Fibroblast of the aortic adventitia (primary cell): ENCODE results near the gene NPFFR2. TPM values are rescaled to one million over a fixed set of nuclear protein-coding genes. Genes with fewer than 3 reads are reported as not detected.

ENCODE experiments used
- DNase-seq: peaks from one replicate; pipeline ENCODE4 v3.0.0-alpha.2; 2010; ENCODE audit warnings: low read depth
- H3K4me3 ChIP-seq: 2 replicates; pipeline ENCODE4 v1.5.1; 2011; ENCODE audit warnings: low read depth, mild to moderate bottlenecking, control low read depth, low read length, moderate library complexity
- CTCF ChIP-seq: IDR thresholded peaks from 2 replicates; pipeline ENCODE4 v1.5.1; 2011; ENCODE audit warnings: mild to moderate bottlenecking, low read length, control low read depth, inconsistent platforms; ENCODE audit not compliant: insufficient read depth
- total RNA-seq: library from RNA; depleted of rRNA; stranded (reverse); fragments of >200 nt; gene quantifications from 2 replicates; pipeline ENCODE4 v1.2.3, GENCODE V29; 2012; ENCODE audit warnings: low replicate concordance

The NPFFR2 gene
- total RNA-seq, 1 donor = not detected

DNA sequence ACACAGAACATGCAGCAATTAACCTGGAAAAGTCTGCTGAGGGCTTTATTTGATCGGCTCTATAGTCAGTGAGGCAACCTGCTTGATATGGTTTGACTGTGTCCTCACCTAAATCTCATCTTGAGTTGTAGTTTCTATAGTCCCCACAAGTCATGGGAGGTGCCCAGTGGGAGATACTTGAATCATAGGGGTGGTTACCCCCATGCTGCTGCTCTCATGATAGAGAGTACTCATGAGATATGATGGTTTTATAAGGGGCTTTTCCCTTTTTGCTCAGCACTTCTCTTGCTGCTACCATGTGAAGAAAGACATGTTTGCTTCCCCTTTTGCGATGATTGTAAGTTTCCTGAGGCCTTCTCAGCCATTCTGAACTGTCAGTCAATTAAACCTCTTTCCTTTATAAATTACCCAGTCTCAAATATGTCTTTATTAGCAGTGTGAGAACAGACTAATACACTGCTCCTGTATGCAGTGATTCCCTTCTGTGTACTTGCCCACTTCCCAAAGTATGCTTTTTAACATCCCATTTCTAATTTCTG, 78.2 kb downstream of the NPFFR2 start:
- DNase-seq = no peak
- TF ChIP-seq CTCF = no peak
- H3K4me3 ChIP-seq = no peak overlapping the region

DNA sequence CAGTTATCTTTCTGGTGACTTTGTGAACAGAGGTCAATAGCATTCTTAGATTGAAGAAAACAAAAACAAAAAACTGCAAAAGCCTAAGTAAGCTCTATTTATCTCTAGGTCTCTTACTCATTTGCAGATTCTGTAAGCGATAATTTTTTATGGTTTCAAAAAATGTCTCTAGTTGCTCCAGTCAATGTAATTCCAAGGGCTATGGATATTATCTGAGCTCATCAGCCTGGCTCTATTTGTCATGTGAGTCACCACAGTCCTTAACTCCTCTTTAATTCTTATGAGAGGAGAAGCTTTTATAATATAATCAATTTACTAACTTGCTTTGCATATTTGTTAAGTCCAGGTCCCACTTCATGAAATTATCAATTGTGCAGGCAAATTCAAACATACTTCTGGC, 79.1 kb downstream of the NPFFR2 start:
- no peak for DNase-seq
- no peak for TF ChIP-seq CTCF
- H3K4me3 ChIP-seq = no peak overlapping the region

DNA sequence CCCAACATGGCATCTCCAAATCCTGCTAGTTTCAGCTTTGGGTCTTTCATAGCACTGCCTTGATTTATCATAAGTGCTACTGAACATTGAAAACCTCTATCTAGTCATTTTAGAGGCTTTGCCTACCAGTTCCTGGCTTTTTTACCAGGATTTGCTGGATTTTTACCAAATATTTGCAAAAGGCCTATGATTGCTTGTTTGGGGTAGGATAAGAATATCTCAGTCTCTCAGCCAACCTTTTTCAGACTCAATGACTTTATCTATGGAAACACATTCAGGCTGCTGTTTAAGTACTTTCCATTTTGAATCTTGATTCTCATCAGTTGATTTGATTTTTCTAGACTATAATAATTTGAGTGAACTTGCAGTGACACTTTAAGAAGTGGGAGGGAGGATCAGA, 80.1 kb downstream of the NPFFR2 start:
- no peak for DNase-seq
- no peak for TF ChIP-seq CTCF
- no peak overlapping the region for H3K4me3 ChIP-seq

DNA sequence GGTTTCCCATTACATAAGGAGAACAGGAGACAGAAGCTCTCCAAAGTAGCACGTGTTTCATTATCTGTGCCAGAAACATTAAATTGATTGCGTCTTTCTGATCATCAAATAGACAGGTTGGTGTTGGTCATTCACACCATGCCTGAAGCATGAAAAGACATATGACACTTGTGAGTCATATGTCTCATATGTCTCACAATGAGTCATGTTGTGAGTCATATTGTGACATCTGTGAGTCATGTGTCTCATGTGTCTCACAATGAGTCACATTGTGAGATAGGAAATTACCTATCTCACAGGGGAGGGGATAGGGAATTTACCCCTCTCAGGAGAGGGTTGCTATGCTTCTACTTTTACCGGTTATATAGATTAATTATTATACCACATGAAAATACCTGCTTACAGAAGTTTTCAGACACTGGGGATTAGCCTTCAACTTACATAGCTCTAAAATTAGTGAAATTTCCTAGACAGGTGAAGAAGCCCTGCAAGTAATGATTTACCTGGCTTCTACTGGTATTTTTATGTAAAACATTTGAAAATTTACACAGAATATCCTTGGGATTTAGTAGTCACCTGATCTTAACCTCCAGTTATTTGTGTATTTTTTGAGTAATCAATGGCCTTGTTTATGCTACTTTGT, 80.8 kb downstream of the NPFFR2 start:
- peak; percentile 17 for DNase-seq
- TF ChIP-seq CTCF = no peak
- H3K4me3 ChIP-seq = no peak overlapping the region

DNA sequence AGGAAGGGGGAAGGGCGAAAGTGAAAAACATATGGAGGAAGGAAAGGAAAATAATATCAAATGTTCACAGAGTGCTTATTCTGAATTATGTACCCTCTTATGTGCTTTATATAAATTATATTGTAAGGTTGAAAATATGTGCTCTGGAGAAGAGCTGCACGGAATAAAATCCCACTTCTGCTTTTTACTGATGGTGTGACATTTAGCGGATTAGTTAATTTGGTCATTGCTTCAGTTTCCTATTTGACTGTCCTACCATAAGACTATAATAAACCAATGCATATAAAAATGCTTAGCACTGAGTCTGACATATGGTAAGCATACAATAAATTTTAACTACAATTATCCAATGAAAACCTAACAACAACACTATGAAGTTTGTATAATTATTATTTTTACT, 86.2 kb downstream of the NPFFR2 start:
- H3K4me3 ChIP-seq = no peak overlapping the region
- no peak for TF ChIP-seq CTCF
- DNase-seq = no peak

GRCh38 chr4:72119946-72120345, 88.1 kb downstream of the NPFFR2 start:
- no peak for TF ChIP-seq CTCF
- DNase-seq = no peak
- no peak overlapping the region for H3K4me3 ChIP-seq

- no peak overlapping the region for H3K4me3 ChIP-seq
- DNase-seq = no peak
- no peak for TF ChIP-seq CTCF
Observed at GRCh38 chr4:72128741-72129140, 96.9 kb downstream of the NPFFR2 start.
